HepG2 (cell line): Measurements from ENCODE around the gene SRGAP2B. TPM values are rescaled to one million over a fixed set of nuclear protein-coding genes. Genes with fewer than 3 reads are reported as not detected.
A peak's percentile ranks its signal among the peaks of the same experiment; 100 is the strongest.
"Not testable (repeated sequence)": the region's sequence is repeated elsewhere in the genome, so short reads cannot be mapped to it uniquely, and the experiment has no call there.

Experiments used
- ATAC-seq: fragments of 200-7000 bp; cut with Tn5 transposase; 3 replicates; pipeline ENCODE4 v1.9.1; 2020; ENCODE audit warnings: mild to moderate bottlenecking, moderate library complexity
- BruUV-seq: library from RNA; stranded (reverse); fragments of 400-500 nt; replicated peaks from 2 replicates; lab custom pipeline; 2021; lab: Mats Ljungman, UMichigan
- CTCF ChIA-PET: fragments of 300-600 bp; formaldehyde crosslinking; extraction: SDS; loops from one replicate; lab custom pipeline; 2021; ENCODE audit warnings: low total read pairs, inconsistent platforms, low intra/inter-chr PET ratio; lab: Yijun Ruan, JAX
- POLR2A ChIA-PET: fragments of 350-600 bp; sonication (Branson Sonifier 250); formaldehyde crosslinking; loops from one replicate; lab custom pipeline; 2020; ENCODE audit warnings: antibody characterized with exemption, inconsistent platforms; lab: Yijun Ruan, JAX
- DNase-seq: peaks from one replicate; pipeline ENCODE4 v3.0.0-alpha.2; 2015; ENCODE audit warnings: low spot score
- FAIRE-seq: peaks from 3 replicates; lab custom pipeline; 2011; peaks lifted over from hg19 to GRCh38; lab: Jason Lieb, UNC
- H2AFZ ChIP-seq: one replicate; pipeline ENCODE4 v1.6.1; 2011; ENCODE audit warnings: low read length, inconsistent platforms
- H3K27ac ChIP-seq: fragments of 300-600 bp; 3 replicates; pipeline ENCODE4 v1.8.0; 2011; ENCODE audit warnings: mixed run types, mild to moderate bottlenecking, mixed read lengths, low read length, inconsistent platforms; ENCODE audit not compliant: insufficient read depth; ENCODE audit errors: extremely low read length
- H3K27me3 ChIP-seq, 2 experiments: fragments of 200-600 bp in 1 of 2; 2 replicates in 1 of 2; 3 replicates in 1 of 2; pipeline versions ENCODE4 v1.6.0 to v1.8.0; 2011; ENCODE audit warnings: low read length in 2 of 2, mild to moderate bottlenecking in 2 of 2, moderate library complexity in 2 of 2, inconsistent platforms in 1 of 2; ENCODE audit not compliant: insufficient read depth in 2 of 2, control insufficient read depth in 1 of 2
- H3K36me3 ChIP-seq, 2 experiments: fragments of 200-600 bp in 1 of 2; replicated peaks in 1 of 2; 2 replicates in 1 of 2; 3 replicates in 1 of 2; pipeline versions ENCODE4 v1.5.1 to v1.8.0; 2011; ENCODE audit warnings: low read length in 2 of 2, inconsistent platforms in 1 of 2; ENCODE audit not compliant: insufficient read depth in 2 of 2, control insufficient read depth in 1 of 2
- H3K4me1 ChIP-seq: 2 replicates; pipeline ENCODE4 v1.5.1; 2012; ENCODE audit warnings: low read length, inconsistent platforms; ENCODE audit not compliant: insufficient read depth
- H3K4me2 ChIP-seq: 2 replicates; pipeline ENCODE4 v1.6.0; 2011; ENCODE audit warnings: low read depth, low read length, inconsistent platforms
- H3K4me3 ChIP-seq, 3 experiments: fragments of 200-600 bp in 1 of 3; sonication (generic), shearing (Covaris generic) in 1 of 3; replicated peaks in 1 of 3; 2 replicates each; pipeline ENCODE4 v1.5.1; 2011 to 2016; ENCODE audit warnings: low read length in 3 of 3, inconsistent platforms in 2 of 3, low read depth in 2 of 3, mild to moderate bottlenecking in 2 of 3, control low read depth in 1 of 3, mixed read lengths in 1 of 3; ENCODE audit not compliant: insufficient read depth in 1 of 3
- H3K79me2 ChIP-seq: one replicate; pipeline ENCODE4 v1.6.1; 2011; ENCODE audit warnings: low read length, inconsistent platforms; ENCODE audit not compliant: insufficient read depth
- H3K9ac ChIP-seq: 2 replicates; pipeline ENCODE4 v1.6.0; 2011; ENCODE audit warnings: mild to moderate bottlenecking, low read depth, low read length, inconsistent platforms; ENCODE audit not compliant: insufficient read depth
- H3K9me3 ChIP-seq: 2 replicates; pipeline ENCODE4 v1.5.1; 2012; ENCODE audit warnings: mild to moderate bottlenecking, low read length
- H4K20me1 ChIP-seq: 2 replicates; pipeline ENCODE4 v1.6.0; 2011; ENCODE audit warnings: inconsistent platforms, mild to moderate bottlenecking, low read length, moderate library complexity; ENCODE audit not compliant: insufficient read depth
- WGBS: methylation state at CpG from one replicate; pipeline ENCODE4 v1.1.6; 2017; ENCODE audit warnings: low lambda C conversion rate; 5-methylcytosine and 5-hydroxymethylcytosine counted together
- in situ Hi-C: cut with HindIII; loops from 2 replicates; pipeline ENCODE4 v1.10.0; 2017; ENCODE audit warnings: low pct_unique_long_range_greater_than_20kb; ENCODE audit not compliant: extremely low pct_ligation_motif_present
- intact Hi-C: fragments of 100-400 bp; cut with micrococcal nuclease; formaldehyde crosslinking; loops from one replicate; pipeline ENCODE4 v1.10.0; 2022; ENCODE audit not compliant: unreplicated experiment
- polyA plus RNA-seq, 8 experiments: library from polyadenylated mRNA; depleted of rRNA in 3 of 8; stranded (reverse) in 7 of 8; unstranded in 1 of 8; fragments of >200 nt; fragmentation: Illumina TruSeq in 4 of 8; extraction: Trizol in 4 of 8; gene quantifications; 2 replicates each; pipeline versions ENCODE4 v1.2.1 to v1.2.3, GENCODE V29; 2011 to 2016; ENCODE audit warnings: low read depth in 4 of 8, missing spikeins in 1 of 8, mixed read lengths in 1 of 8; ENCODE audit not compliant: insufficient read depth in 1 of 8
- total RNA-seq, 5 experiments: library from RNA; depleted of rRNA; stranded (reverse); fragments of >200 nt; fragmentation: Illumina TruSeq; extraction: Trizol; gene quantifications; 2 replicates each; pipeline ENCODE4 v1.2.3, GENCODE V29; 2016; ENCODE audit warnings: low read depth in 1 of 5

SRGAP2B gene
- total and polyA plus RNA-seq, 2 of the 13 experiments (the other 11 are each of a cell fraction or from before 2014, with no cell fraction given), result 9.2 to 16.1 TPM

DNA sequence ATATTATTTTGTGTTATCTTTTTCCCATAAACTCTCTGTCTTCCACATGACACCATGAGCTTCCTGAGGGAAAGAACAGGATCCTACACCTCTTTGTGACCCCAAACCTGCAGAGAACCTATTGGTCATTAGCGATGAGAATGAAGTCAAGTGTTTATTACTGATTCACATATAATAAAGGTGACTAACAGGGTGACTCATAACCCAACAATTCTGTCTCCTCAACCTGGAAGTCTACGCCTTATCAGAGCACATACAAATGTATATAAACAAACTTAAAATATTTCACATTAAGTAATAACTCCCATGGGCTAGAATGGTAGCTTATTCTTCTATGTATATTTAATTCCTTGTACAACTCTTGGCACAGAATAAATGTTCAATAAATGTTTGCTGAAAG is 117.3 kb downstream of the SRGAP2B start:
- H3K79me2 ChIP-seq, H3K36me3 ChIP-seq, DNase-seq, in situ Hi-C loops, H3K27me3 ChIP-seq, H3K9ac ChIP-seq, H3K9me3 ChIP-seq, ATAC-seq, H4K20me1 ChIP-seq, POLR2A ChIA-PET, H3K4me2 ChIP-seq, FAIRE-seq, CTCF ChIA-PET, BruUV-seq, H3K4me1 ChIP-seq, H3K4me3 ChIP-seq, intact Hi-C loops, H3K27ac ChIP-seq, H2AFZ ChIP-seq: not testable (repeated sequence)
- WGBS, result no CpG with 5 or more reads among the region's 2 CpGs

DNA sequence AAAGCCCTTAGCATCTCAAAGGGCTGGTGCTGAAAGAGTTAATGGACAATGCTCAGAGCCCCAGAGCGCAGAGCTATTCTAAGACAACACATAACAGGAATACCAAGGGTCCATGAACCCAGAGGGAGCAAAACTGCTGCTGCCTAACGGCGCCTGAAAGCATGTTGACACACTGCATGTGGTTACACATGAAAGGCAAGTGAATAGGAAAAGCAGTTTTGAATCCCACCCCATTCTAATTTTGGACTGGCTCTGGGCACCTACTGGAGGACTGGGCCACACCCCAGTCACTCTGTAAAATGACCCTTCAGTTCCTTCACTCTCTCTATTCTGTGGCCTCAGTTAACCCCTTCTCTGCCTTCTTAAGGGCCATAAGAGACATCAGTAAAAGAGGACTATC is 123.2 kb downstream of the SRGAP2B start:
- in situ Hi-C loops, H2AFZ ChIP-seq, H3K4me1 ChIP-seq, intact Hi-C loops, POLR2A ChIA-PET, H3K27me3 ChIP-seq, H3K9ac ChIP-seq, DNase-seq, BruUV-seq, H3K79me2 ChIP-seq, H3K4me3 ChIP-seq, CTCF ChIA-PET, H3K36me3 ChIP-seq, H3K9me3 ChIP-seq, H4K20me1 ChIP-seq, H3K27ac ChIP-seq, H3K4me2 ChIP-seq: not testable (repeated sequence)
- FAIRE-seq, result peak; percentile 26
- WGBS, result no CpG with 5 or more reads among the region's 3 CpGs
- ATAC-seq, result peak; percentile 89

DNA sequence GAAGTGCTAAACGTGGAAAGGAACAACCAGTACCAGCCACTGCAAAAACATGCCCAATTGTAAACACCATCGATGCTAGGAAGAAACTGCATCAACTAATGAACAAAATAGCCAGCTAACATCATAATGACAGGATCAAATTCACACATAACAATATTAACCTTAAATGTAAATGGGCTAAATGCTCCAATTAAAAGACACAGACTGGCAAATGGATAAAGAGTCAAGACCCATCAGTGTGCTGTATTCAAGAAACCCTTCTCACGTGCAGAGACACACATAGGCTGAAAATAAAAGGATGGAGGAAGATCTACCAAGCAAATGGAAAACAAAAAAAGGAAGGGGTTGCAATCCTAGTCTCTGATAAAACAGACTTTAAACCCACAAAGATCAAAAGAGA is 128.6 kb downstream of the SRGAP2B start:
- H3K4me2 ChIP-seq, H2AFZ ChIP-seq, H3K36me3 ChIP-seq, intact Hi-C loops, H3K4me3 ChIP-seq, BruUV-seq, H3K79me2 ChIP-seq, FAIRE-seq, H4K20me1 ChIP-seq, in situ Hi-C loops, POLR2A ChIA-PET, H3K27ac ChIP-seq, H3K9me3 ChIP-seq, ATAC-seq, CTCF ChIA-PET, H3K9ac ChIP-seq, H3K27me3 ChIP-seq, H3K4me1 ChIP-seq, DNase-seq: not testable (repeated sequence)
- 89% methylated on average over 3 of the region's 3 CpGs for whole genome bisulfite sequencing

DNA sequence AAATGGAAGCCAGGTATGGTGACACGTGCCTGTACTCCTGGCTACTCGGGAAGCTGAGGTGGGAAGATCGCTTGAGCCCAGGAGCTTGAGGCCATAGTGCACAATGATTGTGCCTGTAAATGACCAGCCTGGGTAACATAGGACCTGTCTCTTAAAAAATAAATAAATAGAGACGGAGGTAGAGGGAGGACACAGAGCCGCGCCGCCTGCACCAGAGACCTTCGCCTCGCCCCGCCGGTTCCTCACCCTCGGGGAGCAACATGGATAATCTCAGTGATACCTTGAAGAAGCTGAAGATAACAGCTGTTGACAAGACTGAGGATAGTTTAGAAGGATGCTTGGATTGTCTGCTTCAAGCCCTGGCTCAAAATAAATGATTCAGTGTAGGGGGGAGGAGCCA is 130.4 kb downstream of the SRGAP2B start:
- H3K9me3 ChIP-seq, POLR2A ChIA-PET, H3K4me1 ChIP-seq, DNase-seq, H3K27ac ChIP-seq, H3K27me3 ChIP-seq, H3K4me3 ChIP-seq, BruUV-seq, H3K36me3 ChIP-seq, H3K79me2 ChIP-seq, CTCF ChIA-PET, H4K20me1 ChIP-seq, H2AFZ ChIP-seq, H3K9ac ChIP-seq, FAIRE-seq, ATAC-seq, intact Hi-C loops, H3K4me2 ChIP-seq, in situ Hi-C loops: not testable (repeated sequence)
- no CpG with 5 or more reads among the region's 12 CpGs for WGBS
